IMR-90 (cell line): ENCODE measurements around the gene FRAS1.

Experiments
- BHLHE40 ChIP-seq: fragments of 150-350 bp; IDR thresholded peaks from 2 replicates; pipeline ENCODE4 v1.6.1; 2016; ENCODE audit warnings: mild to moderate bottlenecking, low read depth, low read length
- CEBPB ChIP-seq: IDR thresholded peaks from 2 replicates; pipeline ENCODE4 v1.6.1; 2012; ENCODE audit warnings: low read depth, low read length, improper control_type of control experiment
- CHD1 ChIP-seq: IDR thresholded peaks from 2 replicates; pipeline ENCODE4 v1.6.1; 2012; ENCODE audit warnings: low read depth, low read length, improper control_type of control experiment
- CTCF ChIP-seq: conservative IDR thresholded peaks from 2 replicates; pipeline ENCODE4 v1.5.1; 2012; ENCODE audit warnings: mild to moderate bottlenecking, low read depth, low read length, improper control_type of control experiment
- ELK1 ChIP-seq: fragments of 150-350 bp; IDR thresholded peaks from 2 replicates; pipeline ENCODE4 v1.6.1; 2016; ENCODE audit warnings: low read depth, mild to moderate bottlenecking, low read length, moderate library complexity, borderline replicate concordance
- MAFK ChIP-seq: IDR thresholded peaks from 2 replicates; pipeline ENCODE4 v1.6.1; 2012; ENCODE audit warnings: low read depth, low read length, improper control_type of control experiment
- MXI1 ChIP-seq: IDR thresholded peaks from 2 replicates; pipeline ENCODE4 v1.6.1; 2012; ENCODE audit warnings: low read depth, mild to moderate bottlenecking, low read length, moderate library complexity, borderline replicate concordance
- POLR2A ChIP-seq: IDR thresholded peaks from 2 replicates; pipeline ENCODE4 v1.6.1; 2012; ENCODE audit warnings: mild to moderate bottlenecking, low read depth, low read length
- RAD21 ChIP-seq: IDR thresholded peaks from 2 replicates; pipeline ENCODE4 v1.6.1; 2012; ENCODE audit warnings: low read length, improper control_type of control experiment
- RCOR1 ChIP-seq: IDR thresholded peaks from 2 replicates; pipeline ENCODE4 v1.6.1; 2012; ENCODE audit warnings: mild to moderate bottlenecking, low read length, improper control_type of control experiment; ENCODE audit not compliant: insufficient replicate concordance
- RFX5 ChIP-seq: IDR thresholded peaks from 2 replicates; pipeline ENCODE4 v1.8.0; 2012; ENCODE audit warnings: low read depth, mild to moderate bottlenecking, low read length, moderate library complexity
- USF2 ChIP-seq: fragments of 150-350 bp; IDR thresholded peaks from 2 replicates; pipeline ENCODE4 v1.6.1; 2017; ENCODE audit warnings: mild to moderate bottlenecking, antibody characterized with exemption, low read length, low read depth

GRCh38 chr4:78325271-78326157 lies 268.4 kb downstream of the FRAS1 start:
- TF ChIP-seq RCOR1 (no peak), RFX5 (no peak), MXI1 (no peak), CTCF (no peak), CHD1 (no peak), POLR2A (no peak), ELK1 (no peak), MAFK (no peak), CEBPB (no peak), BHLHE40 (no peak), RAD21 (no peak), USF2 (no peak)
